SU-DHL-6 (cell line): ENCODE data around the gene SUGCT.

Experiments
- H2AFZ ChIP-seq: fragments of 200-600 bp; sonication (generic); 2 replicates; pipeline ENCODE4 v1.6.1; 2014; ENCODE audit warnings: low read depth, mild to moderate bottlenecking, moderate library complexity, mixed read lengths, antibody characterized with exemption, low read length; ENCODE audit not compliant: severe bottlenecking
- H3F3A ChIP-seq: fragments of 200-600 bp; shearing (Covaris generic); 2 replicates; pipeline ENCODE4 v1.6.0; 2016; ENCODE audit warnings: antibody characterized with exemption, mild to moderate bottlenecking; ENCODE audit not compliant: insufficient read depth
- H3K27ac ChIP-seq: fragments of 200-600 bp; sonication (generic); 2 replicates; pipeline ENCODE4 v1.5.1; 2016; ENCODE audit warnings: low read depth, mild to moderate bottlenecking, low read length, moderate library complexity, mixed read lengths
- H3K27me3 ChIP-seq: fragments of 200-600 bp; sonication (generic), shearing (Covaris generic); 2 replicates; pipeline ENCODE4 v1.6.0; 2014; ENCODE audit warnings: mild to moderate bottlenecking, low read length
- H3K36me3 ChIP-seq: fragments of 200-600 bp; sonication (generic); 2 replicates; pipeline ENCODE4 v1.6.1; 2014; ENCODE audit warnings: mild to moderate bottlenecking, low read length, mixed read lengths
- H3K4me2 ChIP-seq: fragments of 300-600, 200-600 bp; shearing (Covaris generic), sonication (generic); 2 replicates; pipeline ENCODE4 v1.6.0; 2014; ENCODE audit warnings: low read length, low read depth, mild to moderate bottlenecking; ENCODE audit not compliant: poor library complexity, severe bottlenecking
- H3K4me3 ChIP-seq: fragments of 200-600 bp; sonication (generic); 2 replicates; pipeline ENCODE4 v1.5.1; 2014; ENCODE audit warnings: antibody characterized with exemption, low read length, mild to moderate bottlenecking, mixed read lengths; ENCODE audit not compliant: insufficient read depth, poor library complexity, severe bottlenecking
- H3K79me2 ChIP-seq: fragments of 200-600 bp; sonication (generic); 2 replicates; pipeline ENCODE4 v1.6.1; 2014; ENCODE audit warnings: mild to moderate bottlenecking, low read length, moderate library complexity; ENCODE audit not compliant: insufficient read depth
- H3K9ac ChIP-seq: fragments of 200-600 bp; sonication (generic); 2 replicates; pipeline ENCODE4 v1.7.0; 2014; ENCODE audit warnings: mild to moderate bottlenecking, low read length
- H3K9me2 ChIP-seq: fragments of 200-600 bp; sonication (generic); replicated peaks from 2 replicates; pipeline ENCODE4 v1.6.1; 2014; ENCODE audit warnings: low read length; ENCODE audit not compliant: insufficient read depth
- H3K9me3 ChIP-seq: fragments of 200-600 bp; sonication (generic); 2 replicates; pipeline ENCODE4 v1.6.1; 2014; ENCODE audit warnings: low read length, mixed read lengths; ENCODE audit not compliant: insufficient read depth
- H4K20me1 ChIP-seq: fragments of 200-600 bp; sonication (generic); 2 replicates; pipeline ENCODE4 v1.6.1; 2014; ENCODE audit warnings: low read depth, mild to moderate bottlenecking, antibody characterized with exemption, low read length, moderate library complexity, mixed read lengths
- EZH2phosphoT487 ChIP-seq: fragments of 200-600 bp; sonication (generic), shearing (Covaris generic); conservative IDR thresholded peaks from 2 replicates; pipeline ENCODE4 v1.6.1; 2018; ENCODE audit warnings: mild to moderate bottlenecking, antibody characterized with exemption, low read length, moderate library complexity, mixed read lengths
- TF ChIP-seq, protein P1 (sequence below): fragments of 200-600 bp; sonication (generic); IDR thresholded peaks from one replicate; pipeline ENCODE4 v1.5.1; 2017; ENCODE audit warnings: antibody characterized with exemption, mild to moderate bottlenecking, low read length, moderate library complexity; ENCODE audit not compliant: insufficient read depth, poor library complexity, severe bottlenecking

Gene SUGCT

DNA sequence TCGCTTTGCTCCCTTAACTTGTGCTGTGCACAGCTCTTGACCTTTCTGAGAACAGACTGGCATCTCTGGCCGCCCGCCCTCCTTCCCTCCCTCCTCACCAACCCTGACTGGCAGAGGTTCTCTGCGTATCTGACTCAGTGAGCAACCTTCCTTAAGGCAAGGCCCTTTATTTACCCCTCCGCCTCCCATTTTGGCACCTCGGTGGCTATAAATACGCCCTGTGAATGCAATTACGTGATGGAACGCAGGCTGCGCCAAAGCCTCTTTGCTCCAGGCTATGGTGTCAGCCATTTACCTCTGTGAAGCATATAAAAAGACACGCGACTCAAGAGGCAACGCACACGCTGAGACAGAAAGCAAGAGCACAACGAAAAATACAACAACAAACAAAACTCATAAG, 764.3 kb downstream of the SUGCT start:
- H3F3A ChIP-seq = no peaks in the 10 kb centered on the region
- peaks cover 2% of the 10 kb centered on the region; the same call in 1 of the 2 replicates for H3K36me3 ChIP-seq
- no peak overlapping the region for H3K27ac ChIP-seq
- H3K9ac ChIP-seq = no peak overlapping the region
- no peaks in the 10 kb centered on the region for H3K9me2 ChIP-seq
- H3K4me3 ChIP-seq = no peak overlapping the region
- no peaks in the 10 kb centered on the region for H4K20me1 ChIP-seq
- no peak for TF ChIP-seq EZH2phosphoT487
- TF ChIP-seq, protein P1, sequence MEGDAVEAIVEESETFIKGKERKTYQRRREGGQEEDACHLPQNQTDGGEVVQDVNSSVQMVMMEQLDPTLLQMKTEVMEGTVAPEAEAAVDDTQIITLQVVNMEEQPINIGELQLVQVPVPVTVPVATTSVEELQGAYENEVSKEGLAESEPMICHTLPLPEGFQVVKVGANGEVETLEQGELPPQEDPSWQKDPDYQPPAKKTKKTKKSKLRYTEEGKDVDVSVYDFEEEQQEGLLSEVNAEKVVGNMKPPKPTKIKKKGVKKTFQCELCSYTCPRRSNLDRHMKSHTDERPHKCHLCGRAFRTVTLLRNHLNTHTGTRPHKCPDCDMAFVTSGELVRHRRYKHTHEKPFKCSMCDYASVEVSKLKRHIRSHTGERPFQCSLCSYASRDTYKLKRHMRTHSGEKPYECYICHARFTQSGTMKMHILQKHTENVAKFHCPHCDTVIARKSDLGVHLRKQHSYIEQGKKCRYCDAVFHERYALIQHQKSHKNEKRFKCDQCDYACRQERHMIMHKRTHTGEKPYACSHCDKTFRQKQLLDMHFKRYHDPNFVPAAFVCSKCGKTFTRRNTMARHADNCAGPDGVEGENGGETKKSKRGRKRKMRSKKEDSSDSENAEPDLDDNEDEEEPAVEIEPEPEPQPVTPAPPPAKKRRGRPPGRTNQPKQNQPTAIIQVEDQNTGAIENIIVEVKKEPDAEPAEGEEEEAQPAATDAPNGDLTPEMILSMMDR = no peak
- no peak overlapping the region for H2AFZ ChIP-seq
- H3K79me2 ChIP-seq = no peaks in the 10 kb centered on the region
- H3K4me2 ChIP-seq = no peak overlapping the region
- H3K9me3 ChIP-seq = peaks cover 13% of the 10 kb centered on the region; the same call in 1 of the 2 replicates
- no peaks in the 10 kb centered on the region for H3K27me3 ChIP-seq

DNA sequence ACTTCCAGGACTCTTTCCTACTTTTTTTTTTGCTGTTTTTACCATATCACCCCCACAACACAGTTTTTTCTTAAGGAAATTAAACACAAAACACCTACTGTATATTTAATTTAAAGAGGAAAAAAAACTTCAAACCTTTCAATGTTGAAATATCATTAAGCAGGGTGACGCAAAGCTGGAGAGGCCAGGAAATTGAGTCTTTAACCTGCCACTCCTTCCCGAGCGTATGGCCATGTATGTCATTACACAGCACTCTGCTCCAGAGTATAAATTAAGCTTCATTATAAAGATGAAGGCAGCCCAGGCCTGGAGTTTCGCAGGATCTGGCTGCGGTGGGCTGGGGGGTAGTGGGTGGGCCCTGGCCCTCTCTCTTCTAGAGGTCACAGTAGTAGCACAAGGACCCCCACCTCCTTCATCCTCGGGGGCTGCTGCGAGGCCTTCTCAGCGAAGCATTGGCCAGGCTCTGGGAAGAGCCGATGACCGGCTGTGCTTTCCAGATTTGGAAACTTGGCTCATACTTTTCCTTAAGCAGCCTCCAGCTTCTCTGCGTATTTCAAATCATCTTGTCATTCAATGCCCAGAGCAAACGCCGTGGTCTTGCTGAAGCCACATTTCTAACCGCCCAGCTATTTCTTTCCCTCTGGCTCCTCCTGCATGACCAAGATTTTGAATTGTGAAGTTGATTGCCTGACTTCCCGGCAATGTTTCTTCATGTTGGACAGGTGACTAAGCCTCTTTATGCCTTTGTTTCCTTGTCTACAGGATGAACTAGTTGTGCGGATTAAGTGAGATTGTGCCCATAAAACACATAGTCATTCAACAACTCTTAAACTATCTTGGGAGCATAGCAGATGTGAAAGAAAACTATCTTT, 765.1 kb downstream of the SUGCT start:
- H3K27me3 ChIP-seq = no peaks in the 10 kb centered on the region
- H2AFZ ChIP-seq = no peak overlapping the region
- no peaks in the 10 kb centered on the region for H4K20me1 ChIP-seq
- H3K9me2 ChIP-seq = no peaks in the 10 kb centered on the region
- H3F3A ChIP-seq = no peaks in the 10 kb centered on the region
- no peak overlapping the region for H3K27ac ChIP-seq
- peaks cover 13% of the 10 kb centered on the region; the same call in 1 of the 2 replicates for H3K9me3 ChIP-seq
- no peaks in the 10 kb centered on the region for H3K79me2 ChIP-seq
- TF ChIP-seq, protein P1 = no peak
- TF ChIP-seq EZH2phosphoT487 = no peak
- H3K4me3 ChIP-seq = no peak overlapping the region
- H3K4me2 ChIP-seq = no peak overlapping the region
- no peak overlapping the region for H3K9ac ChIP-seq
- peaks cover 2% of the 10 kb centered on the region; the same call in 1 of the 2 replicates for H3K36me3 ChIP-seq

DNA sequence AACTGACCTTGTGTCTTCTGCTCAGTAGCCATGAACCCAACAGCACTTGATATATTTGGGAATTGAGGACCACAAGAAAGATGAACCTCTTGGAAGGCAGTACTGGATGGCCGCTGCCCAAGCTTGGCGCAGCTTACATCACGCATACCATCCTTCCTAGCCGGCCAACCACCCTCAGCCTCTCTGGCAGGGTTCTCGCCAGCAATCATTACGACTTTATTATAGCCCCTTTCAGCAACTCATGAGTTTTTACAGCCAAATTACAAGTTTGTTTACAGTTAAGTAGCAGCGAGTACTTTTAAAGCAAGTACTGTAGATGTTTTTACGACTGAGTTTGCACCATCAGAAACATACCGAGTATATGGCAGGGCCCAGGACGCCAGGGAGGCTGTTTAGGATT, 769.1 kb downstream of the SUGCT start:
- Histone ChIP-seq H3K4me3 (no peak overlapping the region), H3K4me2 (no peak overlapping the region), H3K27me3 (no peaks in the 10 kb centered on the region), H3K79me2 (no peaks in the 10 kb centered on the region), H3K9me2 (no peaks in the 10 kb centered on the region), H3K9ac (no peak overlapping the region), H4K20me1 (no peaks in the 10 kb centered on the region), H3K36me3 (no peaks in the 10 kb centered on the region), H2AFZ (no peak overlapping the region), H3K27ac (no peak overlapping the region), H3K9me3 (no peaks in the 10 kb centered on the region), H3F3A (no peaks in the 10 kb centered on the region)
- TF ChIP-seq EZH2phosphoT487 = no peak
- TF ChIP-seq, protein P1 = no peak
